ENCODE measurements around the gene CCDC191. TPM values are rescaled to one million over a fixed set of nuclear protein-coding genes. Genes with fewer than 3 reads are reported as not detected.

CCDC191 gene
- polyA plus RNA-seq, 2 of the 4 experiments (the other 2 are of a cell fraction), result 2.5 to 5.0 TPM

- CTCF ChIA-PET, result interaction anchor here (1.0 kb wide), 1 partner anchor 14 kb away, joined by 3 read pairs; no protein-coding TSS in a partner anchor
- no peak for ATAC-seq
These were observed 103.4 kb downstream of the CCDC191 start for GRCh38 chr3:113952921-113953320.

More at GRCh38 chr3:113952921-113953320, 103.4 kb downstream of the CCDC191 start:
- Histone ChIP-seq H3K4me3 (no peak overlapping the region), H3K4me2 (no peak overlapping the region), H3K9me3 (no peaks in the 10 kb centered on the region), H3K27ac (no peak overlapping the region), H3K4me1 (no peaks in the 10 kb centered on the region)
- TF ChIP-seq CHD4 (IDR thresholded peaks at IDR 0.05; ENCODE audit: borderline replicate concordance), result no peak
- TF ChIP-seq MYC (IDR thresholded peaks at IDR 0.05; ENCODE audit: borderline replicate concordance, low read length), result no peak
- no peak for TF ChIP-seq HOXA7 (CRISPR knock-in tag; IDR thresholded peaks at IDR 0.05)
- no peak for TF ChIP-seq CHD2 (IDR thresholded peaks at IDR 0.05; ENCODE audit: low read length, partially characterized antibody)
- TF ChIP-seq BCL3 (IDR thresholded peaks at IDR 0.05), result no peak
- TF ChIP-seq CTCF (IDR thresholded peaks at IDR 0.05), result no peak
- TF ChIP-seq RCOR1 (IDR thresholded peaks at IDR 0.05; ENCODE audit: low read depth, low read length), result no peak
- no peak for TF ChIP-seq GATA3 (IDR thresholded peaks at IDR 0.05; ENCODE audit: borderline replicate concordance)
- TF ChIP-seq REST (IDR thresholded peaks at IDR 0.05), result no peak
- TF ChIP-seq E2F6 (IDR thresholded peaks at IDR 0.05; ENCODE audit: borderline replicate concordance, low read depth), result no peak
- TF ChIP-seq KDM1A (IDR thresholded peaks at IDR 0.05; ENCODE audit: low read depth), result no peak
- no peak for TF ChIP-seq PHF8 (IDR thresholded peaks at IDR 0.05; ENCODE audit: borderline replicate concordance, low read depth)
- TF ChIP-seq MAZ (IDR thresholded peaks at IDR 0.05; ENCODE audit: borderline replicate concordance, low read depth, low read length), result no peak
- no peak for TF ChIP-seq RNF2 (IDR thresholded peaks at IDR 0.05; ENCODE audit: borderline replicate concordance, low read depth)
- no peak for TF ChIP-seq EHF (CRISPR knock-in tag; IDR thresholded peaks at IDR 0.05)
- no peak for TF ChIP-seq CBX2 (IDR thresholded peaks at IDR 0.05; ENCODE audit: borderline replicate concordance, low read depth)
- TF ChIP-seq HEYL (CRISPR knock-in tag; IDR thresholded peaks at IDR 0.05), result no peak
- TF ChIP-seq FOXS1 (CRISPR knock-in tag; IDR thresholded peaks at IDR 0.05), result no peak
- FAIRE-seq (no peak), DNase-seq (ENCODE audit: low read depth in 1 of 2, low spot score in 1 of 2) (no peak)
- POLR2A ChIA-PET, result no interaction called here

Data from A549 (cell line).